Calu3 (cell line): ENCODE data around the gene ATXN7L1. TPM values are rescaled to one million over a fixed set of nuclear protein-coding genes. Genes with fewer than 3 reads are reported as not detected.

Source experiments
- BruUV-seq: library from RNA; stranded (reverse); fragments of 400-500 nt; replicated peaks from 2 replicates; lab custom pipeline; 2021; lab: Mats Ljungman, UMichigan
- CTCF ChIA-PET: fragments of 300-600 bp; sonication (Branson Sonifier 250); formaldehyde crosslinking; loops from one replicate; lab custom pipeline; 2022; ENCODE audit warnings: antibody characterized with exemption; lab: Charles Lee
- DNase-seq: peaks from one replicate; pipeline ENCODE4 v3.0.0; 2022
- H3K27ac Mint-ChIP-seq: one replicate; pipeline ENCODE4 v1.8.0; 2022; ENCODE audit warnings: mixed read lengths; ENCODE audit not compliant: unreplicated experiment
- H3K27me3 Mint-ChIP-seq: one replicate; pipeline ENCODE4 v1.8.0; 2022; ENCODE audit warnings: mixed read lengths; ENCODE audit not compliant: unreplicated experiment
- H3K36me3 Mint-ChIP-seq: one replicate; pipeline ENCODE4 v1.8.0; 2022; ENCODE audit warnings: mild to moderate bottlenecking, moderate library complexity, mixed read lengths; ENCODE audit not compliant: insufficient read depth, unreplicated experiment
- H3K4me1 Mint-ChIP-seq: one replicate; pipeline ENCODE4 v1.8.0; 2022; ENCODE audit warnings: mild to moderate bottlenecking, low read depth, mixed read lengths; ENCODE audit not compliant: unreplicated experiment
- H3K4me3 Mint-ChIP-seq: one replicate; pipeline ENCODE4 v1.8.0; 2022; ENCODE audit warnings: mild to moderate bottlenecking, low read depth, moderate library complexity, mixed read lengths; ENCODE audit not compliant: unreplicated experiment
- H3K9me3 Mint-ChIP-seq: one replicate; pipeline ENCODE4 v1.8.0; 2022; ENCODE audit warnings: low read depth, mixed read lengths; ENCODE audit not compliant: unreplicated experiment
- intact Hi-C: fragments of 100-400 bp; cut with micrococcal nuclease; formaldehyde crosslinking; loops from one replicate; pipeline ENCODE4 v1.10.0; 2022; ENCODE audit not compliant: unreplicated experiment
- total RNA-seq: library from RNA; stranded (reverse); gene quantifications from 2 replicates; pipeline ENCODE4 v1.2.3, GENCODE V29; 2022
- TF ChIP-seq, protein P1 (sequence below): fragments of 200-600 bp; IDR thresholded peaks from one replicate; pipeline ENCODE4 v1.8.0; 2022; ENCODE audit warnings: antibody characterized with exemption; ENCODE audit not compliant: unreplicated experiment

ATXN7L1 gene
- total RNA-seq, 1 experiment from 2014 or later, result 12.0 TPM

DNA sequence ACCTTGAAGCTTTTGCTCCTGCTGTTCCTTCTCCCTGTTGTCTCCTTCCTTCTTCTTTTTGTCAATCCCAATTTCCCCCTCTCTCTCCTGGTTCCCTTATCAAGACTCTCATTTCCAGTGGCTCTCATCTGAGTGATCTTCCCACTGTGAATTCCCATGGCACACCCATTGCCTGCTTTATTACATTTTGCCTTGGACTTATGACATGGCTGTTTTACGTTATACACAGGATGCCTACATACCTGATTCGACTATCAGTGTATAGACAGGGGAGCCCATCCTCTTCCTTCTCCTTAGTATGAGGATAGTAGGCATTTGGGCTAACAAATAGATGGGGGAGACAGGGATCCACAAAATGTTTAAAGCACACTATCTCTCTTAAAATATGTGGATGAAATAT is 255.2 kb downstream of the ATXN7L1 start:
- TF ChIP-seq, protein P1, sequence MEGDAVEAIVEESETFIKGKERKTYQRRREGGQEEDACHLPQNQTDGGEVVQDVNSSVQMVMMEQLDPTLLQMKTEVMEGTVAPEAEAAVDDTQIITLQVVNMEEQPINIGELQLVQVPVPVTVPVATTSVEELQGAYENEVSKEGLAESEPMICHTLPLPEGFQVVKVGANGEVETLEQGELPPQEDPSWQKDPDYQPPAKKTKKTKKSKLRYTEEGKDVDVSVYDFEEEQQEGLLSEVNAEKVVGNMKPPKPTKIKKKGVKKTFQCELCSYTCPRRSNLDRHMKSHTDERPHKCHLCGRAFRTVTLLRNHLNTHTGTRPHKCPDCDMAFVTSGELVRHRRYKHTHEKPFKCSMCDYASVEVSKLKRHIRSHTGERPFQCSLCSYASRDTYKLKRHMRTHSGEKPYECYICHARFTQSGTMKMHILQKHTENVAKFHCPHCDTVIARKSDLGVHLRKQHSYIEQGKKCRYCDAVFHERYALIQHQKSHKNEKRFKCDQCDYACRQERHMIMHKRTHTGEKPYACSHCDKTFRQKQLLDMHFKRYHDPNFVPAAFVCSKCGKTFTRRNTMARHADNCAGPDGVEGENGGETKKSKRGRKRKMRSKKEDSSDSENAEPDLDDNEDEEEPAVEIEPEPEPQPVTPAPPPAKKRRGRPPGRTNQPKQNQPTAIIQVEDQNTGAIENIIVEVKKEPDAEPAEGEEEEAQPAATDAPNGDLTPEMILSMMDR, result no peak
- Mint-ChIP-seq H3K27ac (no peak overlapping the region), H3K4me3 (no peak overlapping the region), H3K9me3 (no peaks in the 10 kb centered on the region), H3K36me3 (no peaks in the 10 kb centered on the region), H3K27me3 (no peaks in the 10 kb centered on the region), H3K4me1 (no peaks in the 10 kb centered on the region)
- no peak for DNase-seq
- BruUV-seq, result no TSS peak
- intact Hi-C loops, result no loop called here
- CTCF ChIA-PET, result no interaction called here

DNA sequence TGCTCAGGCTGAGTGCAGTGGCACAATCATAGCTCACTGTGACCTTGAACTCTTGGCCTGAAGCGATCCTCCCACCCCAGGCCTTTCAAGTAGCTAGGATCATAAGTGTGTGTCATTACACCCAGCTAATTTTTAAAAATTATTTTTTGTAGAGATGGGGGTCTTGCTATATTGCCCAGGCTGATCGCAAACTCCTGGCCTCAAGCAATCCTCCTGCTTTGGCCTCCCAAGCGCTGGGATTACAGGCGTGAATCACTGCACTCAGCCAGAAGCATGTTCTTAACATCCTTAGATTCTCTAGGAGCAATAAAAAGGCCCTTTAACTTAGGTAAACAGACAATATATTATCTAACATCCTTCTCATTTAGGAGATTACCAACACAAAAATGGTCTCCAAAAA is 256.8 kb downstream of the ATXN7L1 start:
- intact Hi-C loops, result no loop called here
- Mint-ChIP-seq H3K36me3 (no peaks in the 10 kb centered on the region), H3K27ac (no peak overlapping the region), H3K9me3 (no peaks in the 10 kb centered on the region), H3K27me3 (no peaks in the 10 kb centered on the region), H3K4me1 (no peaks in the 10 kb centered on the region), H3K4me3 (no peak overlapping the region)
- CTCF ChIA-PET, result no interaction called here
- BruUV-seq, result no TSS peak
- DNase-seq, result no peak
- TF ChIP-seq, protein P1, result no peak

DNA sequence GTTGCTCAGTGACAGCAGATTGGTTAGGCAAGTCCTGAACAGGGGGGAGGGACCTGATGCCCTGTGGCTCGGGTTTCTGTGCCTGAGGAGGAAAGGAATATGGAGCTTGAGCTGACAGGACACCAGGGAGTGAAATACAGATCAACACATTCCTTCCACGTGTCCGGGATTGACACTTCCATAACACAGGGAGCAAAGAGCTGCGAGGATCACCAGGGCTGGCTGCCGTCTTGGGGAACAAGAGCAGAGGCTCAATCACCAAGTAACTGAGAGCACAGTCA is 258.4 kb downstream of the ATXN7L1 start:
- Mint-ChIP-seq H3K9me3 (no peaks in the 10 kb centered on the region), H3K36me3 (no peaks in the 10 kb centered on the region), H3K27ac (no peak overlapping the region), H3K27me3 (no peaks in the 10 kb centered on the region), H3K4me1 (no peaks in the 10 kb centered on the region), H3K4me3 (no peak overlapping the region)
- BruUV-seq, result no TSS peak
- CTCF ChIA-PET, result no interaction called here
- TF ChIP-seq, protein P1, result no peak
- DNase-seq, result no peak
- intact Hi-C loops, result no loop called here

DNA sequence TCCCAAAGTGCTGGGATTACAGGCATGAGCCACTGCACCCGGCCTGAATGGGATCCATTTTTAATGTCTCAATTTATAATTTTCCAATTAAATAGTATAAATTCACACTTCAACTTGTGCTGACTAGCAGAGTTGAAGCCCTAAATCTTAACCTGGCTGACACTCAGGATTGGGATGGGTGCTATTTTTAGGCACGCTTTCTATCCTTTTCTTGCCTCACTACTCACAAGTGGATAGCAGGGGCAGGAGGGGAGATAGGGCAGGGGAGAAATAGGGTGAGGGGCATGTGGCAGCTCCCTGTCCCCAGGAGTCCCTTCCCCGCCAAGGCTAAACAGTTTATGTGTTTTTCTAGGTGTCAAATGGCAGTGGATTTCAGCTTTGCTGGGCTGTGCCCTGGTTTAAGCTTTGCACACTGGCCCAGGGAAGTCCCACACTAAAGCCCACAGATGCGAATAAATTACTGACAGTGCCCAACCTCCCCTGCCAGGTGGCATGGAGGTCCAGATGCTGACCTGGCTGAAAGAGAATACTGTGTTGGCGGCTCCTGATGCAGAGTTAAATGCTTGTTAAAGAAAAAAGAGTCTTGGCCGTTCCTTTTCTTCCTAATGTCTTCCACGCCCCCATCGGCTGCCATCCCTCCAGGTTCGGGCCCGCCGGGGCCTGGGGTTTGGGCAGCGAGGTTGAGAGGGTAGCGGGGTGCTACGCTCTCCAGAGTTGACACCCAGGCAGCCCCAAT is 259.0 kb downstream of the ATXN7L1 start:
- no TSS peak for BruUV-seq
- DNase-seq, result no peak
- no peaks in the 10 kb centered on the region for H3K36me3 Mint-ChIP-seq
- no peak overlapping the region for H3K4me3 Mint-ChIP-seq
- intact Hi-C loops, result no loop called here
- CTCF ChIA-PET, result no interaction called here
- no peaks in the 10 kb centered on the region for H3K9me3 Mint-ChIP-seq
- no peaks in the 10 kb centered on the region for H3K4me1 Mint-ChIP-seq
- TF ChIP-seq, protein P1, result no peak
- H3K27ac Mint-ChIP-seq, result no peak overlapping the region
- H3K27me3 Mint-ChIP-seq, result no peaks in the 10 kb centered on the region
